Stimulated activated CD4-positive, alpha-beta T cell treated with anti-CD3 and anti-CD28 coated beads, Interleukin-15, amount 100 ng/mL, for 48 hours (primary cell): ENCODE data around the gene PROSER2.

Experiments used
- DNase-seq, 2 donors: peaks; one replicate each; pipeline ENCODE4 v3.0.0-alpha.2; 2020; ENCODE audit warnings: low read depth in 2 of 2

PROSER2 gene

DNA sequence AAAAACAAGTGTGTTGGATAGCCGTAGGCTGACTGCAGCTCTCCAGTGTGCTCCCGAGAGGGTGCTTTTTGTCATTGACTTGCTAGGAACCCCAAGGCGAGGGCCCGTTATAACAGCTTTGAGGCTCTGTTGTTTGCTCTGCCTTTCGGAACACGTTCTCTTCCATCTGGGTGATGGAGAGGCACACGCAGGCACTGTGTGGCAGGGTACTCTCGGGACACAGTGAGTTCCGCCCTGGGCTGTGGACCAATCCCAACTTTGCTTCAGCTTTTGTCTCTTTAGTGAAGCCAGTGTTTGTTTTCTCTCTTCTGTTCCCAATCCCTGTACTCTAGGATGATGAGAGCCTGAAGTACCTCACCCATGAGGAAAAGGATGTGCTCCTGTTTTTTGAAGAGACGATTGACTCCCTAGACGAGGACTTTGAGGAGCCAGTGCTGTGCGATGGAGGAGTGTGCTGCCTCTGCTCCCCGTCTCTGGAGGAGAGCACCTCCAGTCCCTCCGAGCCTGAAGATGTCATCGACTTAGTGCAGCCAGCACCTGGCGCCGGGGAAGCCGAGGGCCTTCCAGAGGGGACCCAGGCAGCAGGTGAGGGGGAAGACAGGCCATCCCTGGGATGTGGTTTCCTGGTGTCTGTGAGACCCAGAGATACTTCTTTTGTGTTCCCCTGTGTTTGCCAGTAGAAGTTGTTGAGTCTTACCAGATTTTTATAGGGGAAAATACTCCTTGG is 43.2 kb downstream of the PROSER2 start:
- DNase-seq = no peak

DNA sequence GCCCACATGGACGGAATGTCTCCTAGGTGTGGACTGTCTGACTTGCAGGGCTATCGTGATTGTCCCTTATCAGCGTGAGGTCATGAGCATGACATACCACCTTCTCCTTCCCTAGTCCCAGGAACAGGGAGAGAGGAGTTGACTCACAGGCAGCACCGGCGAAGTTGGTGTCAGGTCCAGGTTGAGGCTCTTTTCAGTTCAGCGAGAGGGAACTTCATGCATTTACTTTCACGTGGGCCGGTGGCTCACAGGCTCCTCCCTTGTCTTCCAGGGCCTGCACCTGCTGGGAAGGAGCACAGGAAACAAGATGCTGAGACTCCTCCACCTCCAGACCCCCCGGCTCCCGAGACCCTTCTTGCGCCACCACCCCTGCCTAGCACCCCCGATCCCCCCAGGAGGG is 46.1 kb downstream of the PROSER2 start:
- DNase-seq = no peak

DNA sequence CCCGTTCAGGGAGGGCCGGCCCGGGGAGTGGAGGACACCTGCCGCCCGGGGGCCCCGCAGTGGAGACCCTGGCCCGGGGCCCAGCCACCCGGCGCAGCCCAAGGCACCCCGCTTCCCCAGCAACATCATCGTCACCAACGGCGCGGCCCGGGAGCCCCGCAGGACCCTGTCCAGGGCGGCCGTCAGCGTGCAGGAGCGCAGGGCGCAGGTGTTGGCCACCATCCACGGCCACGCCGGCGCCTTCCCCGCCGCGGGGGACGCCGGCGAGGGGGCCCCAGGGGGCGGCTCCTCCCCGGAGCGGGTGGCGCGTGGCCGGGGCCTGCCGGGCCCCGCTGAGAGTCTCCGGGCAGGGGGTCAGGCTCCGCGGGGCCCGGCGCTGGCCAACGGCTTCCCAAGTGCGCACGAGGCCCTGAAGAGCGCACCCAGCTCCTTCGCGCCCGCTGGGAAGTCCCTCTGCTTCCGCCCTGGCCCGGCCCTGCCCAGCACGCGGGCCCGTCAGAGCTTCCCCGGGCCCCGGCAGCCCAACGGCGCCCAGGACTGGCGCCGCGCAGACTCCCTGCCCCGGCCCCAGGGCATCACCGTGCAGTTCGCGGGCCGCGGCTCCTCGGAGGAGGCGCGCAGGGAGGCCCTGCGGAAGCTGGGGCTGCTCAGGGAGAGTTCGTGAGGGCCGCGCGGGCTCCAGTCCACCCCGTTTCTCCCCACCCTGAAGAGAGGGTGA is 46.7 kb downstream of the PROSER2 start:
- no peak for DNase-seq

DNA sequence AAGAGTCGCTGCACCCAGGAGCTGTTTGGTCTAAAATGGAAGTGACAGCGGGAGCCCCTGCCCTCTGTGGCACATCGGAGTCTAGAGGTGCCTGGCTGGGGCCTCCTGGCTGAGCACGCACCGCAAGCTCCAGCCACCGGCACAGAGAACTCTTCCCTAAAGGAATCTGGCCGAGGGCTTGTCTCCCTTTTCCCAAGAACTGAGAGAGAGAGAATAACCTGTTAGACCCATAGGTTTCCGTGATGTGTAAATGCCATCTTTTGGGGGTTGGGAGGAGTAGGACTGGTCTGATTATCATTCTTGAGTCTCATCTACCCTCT is 47.3 kb downstream of the PROSER2 start:
- no peak for DNase-seq

DNA sequence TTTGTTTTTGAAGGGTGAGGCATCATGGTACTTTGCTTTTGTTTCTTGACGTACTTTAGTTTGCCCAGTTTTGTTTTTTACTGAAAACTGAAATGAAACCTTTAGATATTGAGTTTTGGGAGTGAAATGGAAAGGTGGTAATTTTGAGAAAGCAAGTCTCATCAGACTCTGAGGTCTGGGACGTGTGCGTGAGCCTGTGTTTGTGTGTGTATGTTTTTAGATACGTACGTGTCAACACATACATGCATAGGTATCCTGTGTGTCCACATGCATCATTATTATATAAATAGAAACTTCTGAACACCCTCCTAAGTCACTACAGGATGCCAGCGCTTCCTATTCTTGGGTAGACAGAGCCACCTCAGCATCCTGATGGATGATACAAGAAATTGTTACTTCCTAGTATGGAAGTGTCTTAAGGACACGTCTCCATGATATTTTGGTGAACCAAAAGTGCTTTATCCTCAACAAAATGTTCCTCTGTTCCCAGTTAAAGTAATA is 47.8 kb downstream of the PROSER2 start:
- DNase-seq = no peak

DNA sequence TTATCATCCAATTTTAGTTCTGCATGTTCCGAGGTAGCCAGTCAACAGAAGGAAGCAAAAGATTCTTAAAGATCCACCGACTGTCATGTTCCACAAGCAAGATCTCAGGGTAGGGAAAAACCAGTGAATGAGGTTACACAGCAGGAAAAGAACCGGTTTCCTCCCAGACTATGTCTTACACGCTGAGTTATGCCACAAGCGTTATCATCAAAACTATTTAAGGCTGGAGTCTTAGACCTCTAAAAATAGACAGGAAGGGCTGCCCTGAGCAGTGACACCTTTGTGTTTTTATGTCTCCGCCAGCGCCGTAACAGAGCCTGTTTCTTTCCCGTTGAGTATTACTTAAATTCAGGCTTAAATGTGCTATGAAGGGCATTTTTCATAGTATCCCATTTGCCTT is 48.3 kb downstream of the PROSER2 start:
- DNase-seq = no peak

DNA sequence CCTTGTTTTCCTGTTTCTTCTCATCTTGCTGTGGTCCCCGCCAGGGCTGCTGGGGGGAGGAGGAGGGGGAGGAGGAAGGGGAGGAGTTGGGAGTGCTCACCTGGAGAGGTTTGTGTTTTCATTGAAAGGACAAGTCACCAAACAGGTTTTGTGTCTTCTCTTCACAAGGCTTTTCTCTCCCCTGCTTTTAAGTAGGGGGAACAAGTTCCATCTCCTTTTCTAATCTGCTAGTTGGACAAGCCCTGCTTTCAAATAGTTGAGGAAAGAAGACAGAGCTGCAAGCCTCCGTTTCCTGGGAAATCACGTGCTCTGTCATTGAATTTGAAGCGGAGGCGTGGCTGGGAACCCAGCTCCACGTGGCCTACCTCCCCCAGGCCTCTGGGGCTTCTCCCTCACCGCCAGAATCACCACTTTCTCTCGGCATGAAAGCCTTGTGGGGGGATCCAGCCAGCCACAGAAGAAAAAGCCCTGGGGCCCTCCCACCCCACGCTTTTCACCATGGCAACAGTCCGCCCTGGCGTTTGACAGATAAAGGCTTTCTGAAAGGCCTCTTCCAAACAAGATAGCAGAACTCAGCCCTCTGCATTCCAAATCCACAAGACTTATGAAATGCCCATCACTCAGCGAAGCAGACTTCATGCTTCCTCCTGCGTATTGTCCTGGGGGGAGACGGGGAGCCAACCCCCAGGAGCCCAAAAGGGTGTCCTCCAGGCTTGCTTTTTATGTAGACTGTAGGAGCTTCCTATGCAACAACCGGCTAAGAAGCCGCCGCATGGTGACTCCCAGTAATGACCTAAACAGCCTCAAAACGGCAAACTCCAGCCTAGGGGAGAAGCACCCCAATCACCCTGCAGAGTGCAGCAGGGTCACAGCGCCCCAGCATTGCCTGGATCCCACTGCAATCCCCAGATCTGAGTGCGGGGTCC is 51.7 kb downstream of the PROSER2 start:
- DNase-seq = peak; percentile 12 to 30

DNA sequence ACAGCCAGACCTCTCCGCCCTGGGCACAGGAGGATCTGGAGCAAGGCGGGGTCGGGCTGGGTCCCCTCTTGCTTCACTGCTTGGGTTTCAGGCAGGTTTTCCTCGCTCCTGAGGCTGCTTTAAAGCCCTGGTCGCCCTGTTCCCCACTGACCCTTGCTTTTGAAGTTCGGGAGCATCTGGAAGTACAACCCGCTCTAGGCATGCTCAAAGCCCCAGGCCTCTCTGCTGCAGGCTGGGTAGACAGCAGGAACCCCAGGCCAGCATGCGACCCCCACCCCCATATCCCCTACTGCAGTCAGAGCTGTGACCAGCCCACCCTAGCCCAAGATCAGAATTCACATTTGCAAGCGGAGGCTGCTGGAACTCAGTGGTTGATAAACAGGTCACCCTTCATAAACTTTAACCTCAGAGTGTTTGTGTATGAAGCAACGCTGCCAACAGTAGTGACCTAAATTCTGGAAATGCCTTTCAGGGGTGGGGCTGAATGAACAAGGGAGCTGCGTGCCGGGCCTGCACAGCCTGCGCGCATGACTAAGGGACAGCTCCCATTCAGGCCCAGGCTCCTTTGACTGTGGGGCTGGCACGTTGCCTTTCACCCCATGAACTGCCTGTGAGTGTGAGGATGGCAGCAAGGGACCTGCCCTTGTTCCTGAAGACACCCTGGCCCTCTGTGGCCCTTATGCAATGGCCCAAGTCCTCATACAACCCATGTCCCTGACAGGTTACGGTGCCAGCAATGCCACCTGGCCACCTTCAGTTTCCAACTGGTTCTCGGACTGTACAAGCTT is 52.5 kb downstream of the PROSER2 start:
- no peak for DNase-seq

DNA sequence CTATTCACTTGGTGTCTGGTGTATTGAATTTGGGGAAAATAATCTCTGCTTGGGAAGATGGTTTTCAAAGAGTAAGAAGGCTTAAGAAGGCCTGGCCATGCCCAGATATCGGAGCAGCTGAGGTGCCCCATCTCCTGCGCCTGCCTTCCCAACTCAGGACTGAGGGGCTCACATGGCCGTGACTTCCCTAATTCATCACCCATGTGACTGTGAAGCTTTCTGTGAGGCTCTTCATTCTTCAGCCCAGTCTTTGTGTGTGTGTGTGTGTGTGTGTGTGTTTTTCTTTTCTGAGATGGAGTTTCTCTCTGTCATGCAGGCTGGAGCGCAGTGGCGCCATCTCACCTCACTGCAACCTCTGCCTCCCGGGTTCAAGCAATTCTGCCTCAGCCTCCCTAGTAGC is 53.2 kb downstream of the PROSER2 start:
- DNase-seq = no peak

DNA sequence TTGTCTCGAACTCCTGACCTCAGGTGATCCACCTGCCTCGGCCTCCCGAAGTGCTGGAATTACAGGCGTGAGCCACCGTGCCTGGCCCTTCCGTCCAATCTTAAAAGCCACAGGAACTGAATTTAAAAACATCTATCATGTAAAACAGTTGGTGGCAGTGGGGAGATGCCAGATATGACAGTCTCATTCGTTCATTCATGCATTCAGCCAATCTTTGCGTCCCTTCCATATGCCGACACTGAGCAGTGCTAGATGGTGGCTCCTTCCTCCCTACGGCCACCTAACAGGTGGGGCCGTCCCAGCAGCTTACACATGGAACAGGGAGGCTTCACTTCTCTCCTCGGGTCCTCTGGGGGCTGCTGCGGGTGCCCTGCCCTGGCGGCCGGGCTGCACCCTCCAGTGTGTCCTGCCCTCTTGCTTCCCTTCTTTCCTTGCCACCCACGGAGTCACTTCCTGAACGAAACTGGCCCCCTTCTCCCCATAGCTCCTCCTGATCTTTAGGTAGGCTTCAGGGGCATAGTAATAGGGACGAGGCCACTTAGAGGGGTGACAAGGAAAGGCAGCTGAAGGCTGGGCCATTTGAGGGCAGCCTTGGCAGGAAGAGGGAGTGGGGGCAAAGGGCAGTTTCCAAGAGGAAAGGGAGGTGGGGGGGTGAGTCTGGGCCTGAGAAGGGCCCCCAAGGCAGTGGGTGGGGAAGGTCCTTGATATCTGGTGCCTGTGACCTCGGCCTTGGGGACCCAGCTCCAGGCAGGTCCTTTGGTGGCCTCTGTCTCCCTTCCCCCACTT is 53.8 kb downstream of the PROSER2 start:
- no peak for DNase-seq

DNA sequence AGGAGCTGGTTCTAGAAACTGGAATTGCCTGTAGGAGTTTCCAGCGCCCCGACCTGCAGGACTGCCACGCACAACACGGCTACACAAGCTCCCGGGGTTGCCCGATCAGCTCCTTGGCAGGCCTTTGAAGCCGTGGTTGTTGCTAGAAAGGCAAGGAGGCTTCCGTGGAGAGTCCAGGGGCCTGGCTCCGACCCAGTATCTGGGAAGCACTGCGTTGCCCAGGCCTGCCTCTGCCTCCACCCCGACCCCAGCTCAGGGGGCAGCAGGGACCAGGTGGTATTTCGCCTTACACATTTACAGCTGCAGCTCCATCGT is 54.4 kb downstream of the PROSER2 start:
- DNase-seq = no peak

DNA sequence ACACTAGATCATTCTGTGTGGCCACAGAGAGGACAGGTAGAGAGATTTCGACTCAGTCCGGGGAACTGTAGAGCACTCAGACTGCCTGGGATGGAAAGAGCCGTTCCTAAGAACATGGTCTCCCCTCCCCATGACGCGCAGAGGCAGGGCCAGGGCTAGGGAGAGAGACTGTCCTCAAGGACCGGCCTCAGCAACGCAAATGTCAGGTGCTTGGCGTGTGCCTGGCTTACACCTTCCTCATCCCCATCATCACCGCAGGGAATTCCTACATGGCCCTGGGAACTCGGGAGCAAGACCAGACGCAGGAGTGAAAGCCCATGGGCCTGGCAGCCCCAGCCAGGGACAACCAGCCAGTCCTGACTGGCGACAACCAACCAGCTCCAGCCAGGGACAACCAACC is 55.6 kb downstream of the PROSER2 start:
- DNase-seq = no peak

DNA sequence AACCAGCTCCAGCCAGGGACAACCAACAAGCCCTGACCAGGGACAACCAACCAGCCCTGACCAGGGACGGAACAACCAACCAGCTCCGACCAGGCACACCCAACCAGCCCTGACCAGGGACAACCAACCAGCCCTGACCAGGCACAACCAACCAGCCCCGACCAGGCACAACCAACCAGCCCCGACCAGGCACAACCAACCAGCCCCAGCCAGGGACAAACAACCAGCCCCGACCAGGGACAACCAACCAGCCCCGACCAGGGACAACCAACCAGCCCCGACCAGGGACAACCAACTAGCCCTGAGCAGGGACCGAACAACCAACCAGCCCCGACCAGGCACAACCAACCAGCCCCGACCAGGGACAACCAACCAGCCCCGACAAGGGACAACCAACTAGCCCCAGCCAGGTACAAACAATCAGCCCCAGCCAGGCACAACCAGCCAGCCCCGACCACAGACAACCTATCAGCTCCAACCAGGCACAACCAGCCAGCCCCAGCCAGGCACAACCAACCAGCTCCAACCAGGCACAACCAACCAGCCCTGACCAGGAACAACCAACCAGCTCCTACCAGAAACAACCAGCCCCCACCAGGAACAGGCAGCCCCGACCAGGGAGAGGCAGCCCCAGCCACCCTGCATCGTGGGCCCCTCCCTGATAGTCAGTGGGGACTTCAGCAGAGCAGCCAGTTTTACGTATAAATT is 56.4 kb downstream of the PROSER2 start:
- DNase-seq = no peak

DNA sequence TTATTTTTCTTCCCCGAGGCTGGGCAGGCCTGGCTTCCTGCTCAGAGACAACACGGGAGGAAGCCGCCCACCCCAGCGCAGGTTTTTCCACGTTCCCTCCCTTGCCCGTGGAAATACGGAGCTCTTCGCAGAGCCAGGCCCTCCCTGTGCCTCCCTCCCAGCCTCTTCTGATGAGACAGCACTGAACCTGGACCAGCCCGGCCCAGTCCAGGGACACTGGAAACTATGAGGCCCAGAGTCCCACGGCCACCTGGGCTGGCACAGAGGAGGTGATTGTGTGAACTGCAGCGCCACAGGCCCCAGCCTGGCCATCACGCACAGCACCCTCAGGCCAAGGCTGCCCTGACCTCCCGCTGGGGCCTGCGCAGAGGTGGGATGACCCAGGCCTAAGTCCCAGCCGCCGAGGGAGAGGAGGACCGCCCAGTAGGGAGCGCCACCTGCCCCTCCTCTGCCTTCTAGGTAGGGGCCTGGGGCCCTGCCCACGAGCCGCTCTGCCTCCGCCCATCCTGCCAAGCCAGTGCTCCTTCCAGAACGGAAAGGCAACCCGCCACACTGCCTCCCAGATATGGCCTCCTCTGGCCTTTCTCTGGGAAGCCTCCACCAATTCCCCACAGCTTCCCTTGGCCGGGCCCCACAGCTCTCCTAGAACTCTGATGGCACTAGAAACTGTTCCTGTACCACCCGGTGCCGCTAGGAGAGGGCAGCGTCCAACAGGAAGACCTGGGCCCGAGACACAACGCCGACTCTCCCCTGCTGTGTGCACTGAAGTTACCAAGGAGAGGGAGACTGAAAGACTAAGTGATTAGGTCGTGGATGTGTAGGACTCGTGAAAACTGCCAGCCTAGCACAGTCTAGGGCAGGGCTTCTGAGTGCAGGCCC is 57.2 kb downstream of the PROSER2 start:
- DNase-seq = no peak

DNA sequence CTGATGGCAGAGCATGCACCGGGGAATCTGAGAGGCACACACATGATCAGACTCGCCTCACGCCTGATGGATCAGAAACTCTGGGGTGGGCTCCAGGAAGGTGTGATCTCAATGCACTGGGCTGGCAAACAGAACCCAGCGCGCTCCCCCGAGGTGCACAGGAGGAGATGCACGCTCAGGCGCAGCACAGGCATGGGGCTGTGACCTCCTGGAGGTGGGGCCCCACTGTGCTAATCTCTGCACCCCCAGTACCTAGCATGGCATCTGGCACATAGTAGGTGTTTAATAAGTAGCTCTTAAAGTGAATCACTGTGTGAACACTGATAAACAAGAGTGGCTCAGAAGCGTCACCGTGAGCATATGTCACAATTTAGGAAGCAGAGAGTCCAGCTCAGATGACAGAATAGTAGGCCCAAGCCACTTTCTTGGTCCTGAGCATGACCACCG is 57.9 kb downstream of the PROSER2 start:
- DNase-seq = no peak

DNA sequence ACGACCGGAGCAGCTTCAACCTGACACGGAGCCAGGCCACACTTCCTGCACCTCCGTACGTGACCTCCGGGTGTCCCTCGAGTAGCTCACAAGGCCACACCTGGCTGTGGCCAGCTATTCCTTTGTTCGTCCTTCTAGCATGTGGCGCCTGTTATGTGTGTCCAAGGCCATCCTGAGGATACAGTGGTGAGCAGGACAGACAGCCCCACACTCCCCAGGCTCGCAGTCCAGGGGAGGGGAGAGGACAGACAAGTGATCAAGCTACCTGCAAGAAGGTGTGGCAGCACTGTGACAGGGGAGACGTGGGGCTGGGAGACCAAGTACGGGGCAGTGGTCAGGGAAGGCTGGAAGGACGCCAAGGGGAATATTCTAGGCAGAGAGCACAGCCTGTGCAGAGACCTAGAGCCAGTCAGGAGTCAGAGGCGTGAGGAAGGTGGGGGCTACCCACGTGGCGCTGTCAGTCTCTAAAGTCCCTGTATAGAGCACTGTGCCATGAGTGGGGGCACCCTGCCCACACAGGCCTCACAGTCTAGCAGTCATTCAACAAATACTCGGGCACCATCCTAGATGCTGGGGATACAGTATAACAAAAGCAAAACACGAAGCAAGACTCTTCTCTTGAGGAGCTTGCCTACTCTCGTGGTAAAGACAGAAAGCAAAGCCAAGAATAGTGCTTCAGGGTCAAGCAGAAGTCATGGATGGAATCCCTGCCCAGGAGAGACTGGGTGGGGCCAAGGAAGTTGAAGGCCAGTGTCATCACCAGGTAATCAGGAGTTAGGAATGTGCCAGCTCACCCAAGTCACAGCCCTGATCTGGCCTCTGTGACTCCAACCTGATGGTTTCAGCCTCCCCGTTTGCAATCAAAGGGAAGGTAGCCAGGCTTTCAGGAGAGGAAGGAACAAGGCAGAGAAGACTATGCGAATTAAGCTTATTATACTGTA is 58.6 kb downstream of the PROSER2 start:
- no peak for DNase-seq

DNA sequence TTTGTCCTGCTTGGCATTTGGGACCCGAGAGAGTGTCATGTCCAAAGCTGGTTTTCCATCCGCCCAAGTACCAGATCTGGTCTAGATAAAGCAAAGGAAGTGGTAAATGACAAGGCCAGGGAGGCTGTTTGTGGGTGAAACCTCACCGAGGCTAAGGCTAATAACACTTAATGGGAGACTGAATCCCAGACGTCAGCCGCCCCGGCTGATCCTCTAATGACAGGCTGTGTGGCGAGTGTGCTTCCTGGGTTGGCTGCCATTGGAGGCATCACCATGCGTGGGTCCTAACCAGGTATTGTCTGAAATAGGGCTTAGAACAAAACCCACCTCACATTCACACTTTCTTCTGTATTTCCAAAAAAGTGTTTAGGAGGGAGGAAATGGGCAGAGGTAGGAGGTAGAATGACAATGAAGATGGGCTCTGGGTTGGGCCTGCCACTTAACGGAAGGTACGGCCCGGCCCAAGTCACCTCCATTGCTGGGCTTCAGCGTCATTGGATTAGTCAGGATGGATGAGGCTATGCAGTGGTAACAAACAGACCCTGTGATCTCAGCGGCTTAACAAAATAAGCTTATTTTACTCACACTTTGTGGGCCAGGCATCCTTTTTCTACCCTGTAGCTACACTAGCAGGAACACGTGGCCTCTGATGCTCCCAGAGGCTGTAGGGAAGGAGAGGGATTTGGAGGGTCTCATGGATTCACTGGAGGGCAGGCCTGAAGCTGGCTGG is 59.7 kb downstream of the PROSER2 start:
- no peak for DNase-seq
